C4-2B (cell line): ENCODE data around the gene ARX.

Source experiments
- H3K27ac ChIP-seq: fragments of 450-650 bp; 2 replicates; pipeline ENCODE4 v1.5.1; 2017
- ZFX ChIP-seq: fragments of 450-650 bp; IDR thresholded peaks from 2 replicates; pipeline ENCODE4 v1.6.1; 2017
- TF ChIP-seq, protein P1 (sequence below): fragments of 450-650 bp; conservative IDR thresholded peaks from 2 replicates; pipeline ENCODE4 v1.5.1; 2017; ENCODE audit warnings: mild to moderate bottlenecking

Gene ARX

DNA sequence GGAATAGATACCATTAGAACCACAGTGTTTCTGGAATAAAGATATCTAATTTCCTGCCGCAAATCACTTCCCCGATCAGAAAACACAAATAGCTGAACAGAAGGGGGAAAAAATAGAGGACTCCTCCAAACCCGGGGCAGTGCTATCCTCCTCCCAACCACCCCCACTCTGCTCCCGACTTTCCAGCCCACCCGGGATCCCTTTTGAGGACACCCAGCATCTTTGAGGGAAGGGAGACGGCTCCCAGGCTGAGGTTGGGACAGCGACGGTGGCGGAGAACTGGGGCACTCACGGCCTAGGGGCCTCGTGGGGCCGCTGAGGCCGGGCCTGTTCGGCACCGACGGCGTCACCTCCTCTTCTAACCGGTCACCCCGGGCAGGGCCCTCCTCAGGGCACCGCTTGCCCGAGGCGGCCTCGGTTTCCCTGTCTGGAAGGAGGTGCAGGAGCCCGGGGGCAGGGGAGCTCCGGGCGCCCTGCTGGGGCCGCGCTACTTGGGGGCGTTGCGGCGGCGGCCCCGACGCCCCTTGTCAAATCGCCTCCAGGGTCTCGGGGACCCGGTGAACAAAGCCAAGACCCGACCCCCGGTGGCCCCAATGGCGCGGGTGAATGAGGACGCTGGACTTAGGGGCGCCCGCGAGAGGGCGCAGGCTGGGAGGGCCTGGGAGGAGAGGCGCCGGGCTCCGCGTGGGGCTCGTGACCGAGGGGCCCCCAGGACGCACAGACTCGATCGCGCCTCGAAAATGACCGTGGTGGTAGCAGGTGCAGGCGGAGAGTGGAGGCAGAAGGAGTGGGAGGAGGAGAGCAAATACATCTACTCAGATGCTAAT is 6.9 kb upstream of the ARX start:
- TF ChIP-seq ZFX = no peak
- TF ChIP-seq, protein P1, sequence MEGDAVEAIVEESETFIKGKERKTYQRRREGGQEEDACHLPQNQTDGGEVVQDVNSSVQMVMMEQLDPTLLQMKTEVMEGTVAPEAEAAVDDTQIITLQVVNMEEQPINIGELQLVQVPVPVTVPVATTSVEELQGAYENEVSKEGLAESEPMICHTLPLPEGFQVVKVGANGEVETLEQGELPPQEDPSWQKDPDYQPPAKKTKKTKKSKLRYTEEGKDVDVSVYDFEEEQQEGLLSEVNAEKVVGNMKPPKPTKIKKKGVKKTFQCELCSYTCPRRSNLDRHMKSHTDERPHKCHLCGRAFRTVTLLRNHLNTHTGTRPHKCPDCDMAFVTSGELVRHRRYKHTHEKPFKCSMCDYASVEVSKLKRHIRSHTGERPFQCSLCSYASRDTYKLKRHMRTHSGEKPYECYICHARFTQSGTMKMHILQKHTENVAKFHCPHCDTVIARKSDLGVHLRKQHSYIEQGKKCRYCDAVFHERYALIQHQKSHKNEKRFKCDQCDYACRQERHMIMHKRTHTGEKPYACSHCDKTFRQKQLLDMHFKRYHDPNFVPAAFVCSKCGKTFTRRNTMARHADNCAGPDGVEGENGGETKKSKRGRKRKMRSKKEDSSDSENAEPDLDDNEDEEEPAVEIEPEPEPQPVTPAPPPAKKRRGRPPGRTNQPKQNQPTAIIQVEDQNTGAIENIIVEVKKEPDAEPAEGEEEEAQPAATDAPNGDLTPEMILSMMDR = no peak
- H3K27ac ChIP-seq = no peak overlapping the region

DNA sequence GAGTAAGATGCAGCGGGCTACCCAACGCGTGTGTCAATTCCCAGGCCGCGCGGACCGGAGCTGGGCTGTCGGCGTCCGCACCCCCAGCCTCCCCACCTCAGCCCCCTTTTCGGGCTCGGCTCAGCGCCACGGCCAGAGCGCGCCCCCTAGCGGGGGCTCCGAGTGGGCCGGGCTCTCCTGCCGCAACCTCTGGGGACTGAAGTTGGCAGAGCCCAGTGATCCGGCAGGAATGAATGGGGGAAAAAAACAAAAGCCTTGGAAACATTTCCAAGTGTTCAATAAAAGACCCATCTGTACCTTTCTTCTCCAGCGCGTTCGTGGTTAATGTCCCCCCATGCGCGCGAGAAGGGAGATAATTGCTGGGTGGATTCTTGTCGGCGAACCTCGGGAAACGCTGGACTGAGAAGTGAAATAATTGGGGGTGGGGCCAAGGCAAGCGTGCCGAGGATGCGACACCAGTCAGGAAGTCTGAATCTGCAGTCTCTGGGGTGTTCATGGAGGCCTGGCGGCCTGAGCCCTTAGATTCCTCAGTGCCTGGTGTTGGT is 5.2 kb upstream of the ARX start:
- no peak overlapping the region for H3K27ac ChIP-seq
- TF ChIP-seq, protein P1 = peak; percentile 79
- TF ChIP-seq ZFX = no peak

DNA sequence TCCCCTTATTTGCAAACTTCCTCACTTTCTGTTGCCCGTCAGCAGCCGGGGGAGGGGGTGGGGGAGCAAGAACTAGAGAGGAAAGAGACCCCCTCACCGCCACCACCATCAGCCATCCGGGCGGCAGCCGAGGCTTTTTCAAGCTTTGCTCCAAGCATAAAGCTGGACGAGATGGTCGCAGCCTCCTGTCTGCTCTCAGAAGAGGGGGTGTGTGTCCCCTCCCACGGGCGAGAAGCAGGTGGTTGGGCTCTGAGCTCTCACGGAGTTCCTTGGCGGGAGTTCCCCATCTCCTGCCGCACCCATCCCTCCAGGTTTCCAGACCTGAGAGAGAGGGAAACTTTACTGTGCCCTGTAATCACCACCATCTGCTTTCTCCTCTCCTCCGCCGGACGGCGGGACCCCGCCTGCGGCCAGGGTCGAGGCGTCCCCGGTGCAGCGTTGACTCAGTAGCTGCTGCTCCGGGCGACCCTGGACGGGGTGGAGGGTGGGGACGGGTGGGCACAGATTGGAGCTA is 4.7 kb upstream of the ARX start:
- H3K27ac ChIP-seq = no peak overlapping the region

DNA sequence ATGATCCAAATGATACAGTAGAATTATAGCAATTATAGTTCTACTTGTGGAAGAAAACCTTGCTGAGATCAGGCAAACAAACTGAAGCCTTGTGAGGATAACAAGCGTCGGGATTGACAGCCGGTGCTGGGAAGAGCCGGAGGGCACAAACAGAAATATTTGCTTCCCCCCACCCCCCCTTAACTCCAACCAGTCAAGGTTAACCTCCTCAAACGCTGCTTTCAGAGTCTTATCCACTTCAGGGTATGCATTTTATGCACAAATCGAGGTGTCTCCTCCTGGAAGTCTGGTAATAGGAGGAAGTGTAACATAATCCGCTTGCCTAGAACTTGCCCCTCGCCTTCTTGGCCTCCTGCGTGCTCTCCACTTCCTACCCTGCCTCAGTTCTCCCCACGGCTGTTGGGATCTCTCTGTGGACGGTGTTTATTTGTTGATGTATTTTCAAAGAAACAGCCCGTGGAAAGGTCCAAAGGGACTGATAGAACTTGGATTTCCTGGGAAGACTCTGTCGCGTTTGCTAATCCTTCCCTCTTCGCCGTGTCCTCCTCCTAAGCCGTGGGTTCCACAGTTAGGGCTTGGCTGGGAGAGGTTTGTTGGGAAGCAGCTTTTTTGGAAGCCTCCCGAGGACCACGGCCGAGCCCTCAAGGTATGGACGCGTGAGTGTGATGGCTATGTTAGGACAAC is 4.1 kb upstream of the ARX start:
- TF ChIP-seq, protein P1 = no peak
- TF ChIP-seq ZFX = no peak
- no peak overlapping the region for H3K27ac ChIP-seq

More for the DNA sequence above, 4.7 kb upstream of the ARX start:
- no peak for TF ChIP-seq ZFX
- TF ChIP-seq, protein P1 = no peak

DNA sequence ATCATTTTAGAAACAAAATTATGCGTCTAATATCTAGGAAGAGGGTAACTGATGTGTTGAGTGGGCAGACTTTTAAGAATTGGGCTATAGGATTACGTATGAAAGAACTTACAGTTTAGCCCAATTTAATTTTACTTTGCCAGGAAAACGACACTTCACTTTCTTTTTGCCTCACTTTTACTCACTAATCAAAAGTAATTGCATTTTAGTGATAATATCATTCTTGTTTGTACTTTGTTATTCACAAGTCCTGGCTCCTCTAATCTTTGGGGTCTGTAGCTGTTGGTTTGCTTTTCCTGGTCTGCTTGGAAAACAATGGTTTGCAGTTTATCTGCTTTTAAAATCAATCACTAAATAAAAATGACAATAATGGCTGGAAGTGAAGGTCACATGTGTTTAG is 2.9 kb upstream of the ARX start:
- no peak overlapping the region for H3K27ac ChIP-seq
- no peak for TF ChIP-seq ZFX
- TF ChIP-seq, protein P1 = no peak

DNA sequence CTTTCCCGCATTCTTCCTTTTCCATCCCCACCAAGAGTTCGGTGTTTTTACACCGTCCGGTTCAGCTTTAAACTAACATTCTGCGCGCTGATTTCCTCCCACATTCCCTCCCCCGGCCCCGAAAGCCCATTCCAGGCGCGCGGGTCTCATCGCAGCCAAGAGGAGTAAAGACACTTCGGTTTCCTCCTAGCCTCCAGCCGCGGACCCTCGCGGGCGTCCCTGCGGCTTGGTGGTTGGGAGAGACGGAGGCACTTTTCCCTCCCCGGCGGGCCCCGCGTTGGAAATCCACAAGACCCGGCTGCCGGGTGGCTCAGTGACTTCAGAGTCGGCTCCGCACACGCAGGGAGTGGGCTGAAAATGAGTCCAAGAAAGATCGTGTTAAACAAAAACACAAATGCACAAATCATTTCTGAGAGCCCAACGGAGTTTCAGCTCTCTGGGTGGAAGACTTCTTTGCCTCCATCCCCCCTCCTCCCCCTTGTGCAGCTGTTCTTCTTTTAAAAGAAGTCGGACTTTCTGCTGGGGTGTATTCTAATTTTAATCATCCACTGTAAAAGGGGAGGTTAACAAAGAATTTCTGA is 2.0 kb upstream of the ARX start:
- TF ChIP-seq, protein P1 = no peak
- no peak for TF ChIP-seq ZFX
- H3K27ac ChIP-seq = no peak overlapping the region
